ENCODE measurements around the gene RTRAF.

The RTRAF gene

DNA sequence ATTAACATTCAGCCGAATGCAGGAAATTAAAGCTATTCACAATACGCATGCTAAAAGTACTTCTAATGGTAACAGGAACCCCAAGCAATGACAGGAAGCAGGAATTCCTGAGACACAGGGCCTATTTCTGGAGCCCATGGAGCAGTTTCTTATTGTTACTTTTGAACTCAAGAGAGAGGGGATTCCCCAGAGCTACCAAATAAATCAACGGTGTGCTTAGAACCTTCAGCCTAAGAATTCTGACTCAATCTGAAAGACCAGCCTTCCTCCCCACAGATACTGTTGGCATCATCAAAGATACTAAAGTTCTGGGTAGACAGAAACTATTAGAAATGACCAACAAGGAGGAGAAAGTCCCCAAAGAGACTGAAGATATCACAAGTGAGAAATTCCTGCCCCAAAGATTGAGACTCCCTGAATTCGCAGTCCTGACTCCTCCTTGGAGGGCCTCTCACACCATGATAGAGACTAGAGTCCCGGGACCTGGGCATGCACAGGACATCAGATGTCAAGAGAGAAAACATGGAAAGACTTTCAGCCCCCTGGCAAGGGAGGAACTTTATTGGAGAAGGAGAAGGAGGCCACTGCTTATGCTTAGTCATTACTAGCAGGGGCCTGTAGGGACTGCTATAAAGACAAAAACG, 32.7 kb downstream of the RTRAF start:
- DNase-seq, result no peak

DNA sequence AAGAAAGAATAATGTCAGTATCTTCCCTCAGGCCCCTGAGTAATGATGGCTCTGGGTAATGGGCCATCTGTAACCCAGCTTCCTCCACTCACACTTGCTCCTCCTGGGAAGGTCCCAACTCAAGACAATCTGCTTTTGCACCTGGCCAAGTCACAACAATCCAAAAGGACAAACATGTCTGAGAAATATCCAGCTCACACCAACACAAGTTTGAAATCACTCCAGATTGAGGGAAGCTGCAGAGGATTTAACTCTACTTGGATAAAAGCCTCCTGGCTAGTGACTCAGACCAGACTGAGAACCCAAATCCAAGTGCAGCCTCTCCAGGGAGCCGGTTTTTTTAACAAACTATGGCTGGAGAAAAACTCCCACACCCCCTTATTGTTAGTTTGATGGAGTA, 34.2 kb downstream of the RTRAF start:
- no peak for DNase-seq

DNA sequence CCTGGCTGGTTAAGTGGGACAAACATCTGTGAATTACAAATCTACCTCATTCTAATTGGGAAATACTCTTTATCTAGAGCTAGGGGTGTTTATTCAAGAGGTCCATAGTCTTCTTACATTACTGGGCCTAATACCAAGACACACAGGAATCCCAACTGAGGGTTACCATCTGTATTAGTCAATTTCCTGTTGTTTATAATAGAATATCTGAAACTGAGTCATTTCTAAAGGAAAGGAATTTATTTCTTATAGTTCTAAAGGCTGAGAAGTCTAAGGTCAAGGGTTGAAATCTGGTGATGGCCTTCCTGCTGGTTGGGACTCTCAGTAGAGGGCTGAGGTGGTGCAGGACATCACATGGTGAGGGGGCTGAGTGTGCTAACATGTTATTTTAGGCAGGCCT, 36.0 kb downstream of the RTRAF start:
- no peak for DNase-seq

DNA sequence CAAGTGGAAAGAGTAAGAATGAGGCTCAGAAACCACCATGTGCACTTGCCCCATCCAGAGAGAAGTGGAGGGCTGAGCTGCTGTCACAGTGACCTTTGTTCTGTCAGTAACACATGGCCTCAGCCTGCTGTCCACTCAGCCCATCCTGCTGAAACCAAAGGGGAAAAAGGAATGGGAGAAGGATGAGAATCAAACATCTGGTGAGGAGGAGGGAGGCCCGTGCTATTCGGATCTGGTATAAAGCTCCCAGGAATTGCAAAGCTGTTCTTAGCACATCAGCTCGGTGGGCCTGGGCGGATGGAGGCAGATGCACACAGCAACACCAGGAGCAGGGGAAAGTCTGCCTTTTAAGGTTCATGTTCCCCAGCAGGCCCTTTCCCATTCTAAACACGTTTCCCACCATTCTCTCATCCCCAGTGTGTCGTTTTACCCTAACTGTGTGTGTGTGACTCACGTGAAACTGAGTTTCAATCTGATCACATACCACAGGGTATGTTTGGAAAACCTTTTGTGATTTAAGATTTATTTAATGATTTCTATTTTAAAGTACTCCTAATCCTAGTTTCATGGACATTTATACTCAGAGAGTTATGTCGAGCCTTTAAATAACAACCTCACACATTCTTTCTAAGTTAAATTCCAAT, 36.8 kb downstream of the RTRAF start:
- DNase-seq, result no peak

DNA sequence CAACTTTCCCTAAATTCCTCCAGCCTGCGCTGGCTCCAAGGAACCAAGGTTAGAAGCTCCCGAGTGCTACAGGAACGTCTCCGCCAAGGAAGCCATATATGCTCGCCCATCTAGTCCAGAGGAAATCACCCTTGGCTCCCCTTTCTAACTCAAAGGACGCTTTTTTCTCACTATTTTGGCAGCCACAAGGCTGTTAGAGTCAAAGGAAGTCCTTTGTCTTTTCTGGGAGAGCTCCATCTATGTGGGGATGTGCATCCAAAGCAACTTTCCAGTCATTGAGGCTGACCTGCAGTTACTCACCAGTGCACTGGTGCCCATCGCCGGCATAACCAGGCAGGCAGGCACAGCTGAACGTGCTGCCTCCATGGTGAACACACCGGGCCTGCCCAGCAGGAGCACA, 37.6 kb downstream of the RTRAF start:
- no peak for DNase-seq

DNA sequence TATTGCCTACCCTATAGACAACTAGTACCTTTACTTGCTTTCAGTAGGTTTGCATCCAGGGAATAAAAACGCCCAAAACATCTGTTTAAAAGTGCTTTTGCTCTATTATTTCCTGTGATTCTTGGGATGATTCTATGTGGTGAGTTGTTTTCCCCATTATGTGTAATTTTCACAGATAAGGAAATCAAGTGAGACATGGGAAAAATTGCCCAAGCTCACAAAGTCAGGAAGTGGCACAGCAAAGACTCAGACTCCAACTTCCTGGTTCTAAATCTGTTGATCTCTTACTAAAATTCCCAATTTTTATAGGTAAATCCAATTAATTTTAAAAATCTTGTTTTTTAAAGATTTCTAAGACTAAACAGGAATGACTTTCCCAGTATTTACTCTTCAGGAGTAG, 40.5 kb downstream of the RTRAF start:
- no peak for DNase-seq

DNA sequence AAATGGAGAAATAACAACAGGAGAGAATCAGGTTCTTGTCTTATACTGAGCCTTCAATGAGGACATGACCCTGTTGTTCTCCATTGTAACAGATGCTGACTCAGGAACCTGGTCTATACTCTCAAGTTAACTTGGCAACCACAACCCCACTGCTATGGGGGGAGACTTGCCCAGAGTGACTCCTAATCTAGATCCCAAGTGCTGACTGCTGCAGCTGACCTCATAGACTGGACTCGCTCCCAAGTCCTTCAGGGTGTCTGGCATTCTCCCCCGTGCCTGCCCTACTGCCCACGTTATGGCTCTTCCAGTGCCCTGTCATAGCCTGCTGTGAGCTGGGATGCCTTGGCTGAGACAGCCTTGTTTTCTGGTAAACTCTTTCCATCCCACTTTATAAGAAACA, 42.4 kb downstream of the RTRAF start:
- no peak for DNase-seq

DNA sequence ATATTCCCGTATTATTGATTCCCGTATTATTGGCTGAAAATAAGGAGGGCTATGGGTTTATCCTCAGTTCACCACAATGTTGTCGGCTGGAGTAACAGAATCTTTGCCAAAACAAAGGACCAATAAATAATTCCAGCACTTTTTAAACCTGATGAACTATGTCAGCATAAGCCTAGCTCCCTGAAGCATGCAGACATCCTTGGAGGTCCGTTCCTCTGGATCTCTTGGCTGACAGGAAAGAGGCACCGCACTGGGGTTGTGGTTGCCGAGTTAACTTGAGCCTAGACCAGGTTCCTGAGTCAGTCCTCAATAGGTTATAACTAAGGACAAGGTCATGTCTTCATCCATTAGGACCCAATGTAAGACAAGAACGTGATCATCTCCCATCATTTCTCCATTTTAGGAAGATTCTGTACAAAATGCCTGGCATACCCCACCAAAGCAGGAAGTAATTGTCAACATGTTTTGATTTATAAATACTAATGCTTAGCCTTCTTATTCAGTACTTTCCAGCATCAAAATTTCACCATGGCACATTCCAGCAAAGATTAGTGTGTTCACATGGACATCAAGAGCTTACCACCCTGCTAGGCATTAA, 43.0 kb downstream of the RTRAF start:
- no peak for DNase-seq

DNA sequence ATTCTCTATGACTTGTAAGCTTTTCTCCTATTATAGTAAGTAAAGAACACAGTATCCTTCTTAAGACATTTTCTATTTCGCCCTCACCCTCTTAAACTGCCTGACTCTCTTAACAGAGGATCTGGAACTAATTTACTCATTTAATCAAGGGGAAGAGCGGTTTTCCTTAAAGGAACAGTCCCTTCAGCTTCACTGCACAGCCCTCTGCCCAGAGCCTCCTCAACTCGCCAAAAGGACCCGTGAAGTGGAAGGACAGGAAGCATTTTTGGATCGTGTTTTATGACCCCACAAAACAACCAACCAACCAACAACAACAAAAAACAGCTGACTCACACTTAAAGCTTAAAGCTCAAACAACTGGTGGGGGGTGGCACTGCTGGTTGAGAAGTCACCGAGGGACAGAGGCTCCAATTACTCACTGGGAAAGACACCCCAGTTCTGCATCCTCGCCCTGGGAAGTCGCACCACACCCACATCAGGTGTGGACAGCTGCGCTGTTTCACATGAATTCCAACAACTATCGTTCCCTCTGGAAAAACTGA, 43.8 kb downstream of the RTRAF start:
- DNase-seq, result no peak

DNA sequence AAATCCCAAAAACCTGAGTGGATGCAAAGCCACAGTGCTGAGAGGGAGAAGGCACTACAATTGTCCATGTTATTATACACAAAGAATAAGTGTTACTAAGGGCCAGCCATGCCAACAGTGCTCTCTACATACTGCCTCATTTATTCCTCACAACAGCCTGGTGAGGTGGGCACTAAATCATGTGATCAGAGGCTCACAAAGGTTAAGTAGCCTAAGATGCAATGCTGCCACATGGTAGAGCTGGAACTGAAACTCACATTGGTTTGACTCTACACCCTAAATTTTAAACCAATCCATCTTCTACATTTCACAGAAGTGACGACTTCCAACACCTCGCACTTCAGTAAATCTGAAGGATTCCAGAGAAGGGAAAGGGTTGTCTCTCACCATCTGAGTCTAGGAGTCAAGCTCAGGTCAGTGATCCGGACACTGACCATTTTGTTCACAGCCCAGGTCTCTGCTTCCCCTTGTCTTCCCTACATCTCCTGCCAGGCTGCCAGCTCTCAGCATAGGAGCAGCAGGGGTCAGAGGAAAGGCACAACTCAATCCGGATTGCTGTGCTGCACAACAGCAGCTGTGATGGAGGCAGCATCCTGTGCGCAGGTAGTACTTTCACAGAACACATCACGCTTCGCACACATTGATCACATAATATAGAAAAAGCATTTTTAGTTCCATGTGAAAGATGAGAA, 49.9 kb downstream of the RTRAF start:
- no peak for DNase-seq

DNA sequence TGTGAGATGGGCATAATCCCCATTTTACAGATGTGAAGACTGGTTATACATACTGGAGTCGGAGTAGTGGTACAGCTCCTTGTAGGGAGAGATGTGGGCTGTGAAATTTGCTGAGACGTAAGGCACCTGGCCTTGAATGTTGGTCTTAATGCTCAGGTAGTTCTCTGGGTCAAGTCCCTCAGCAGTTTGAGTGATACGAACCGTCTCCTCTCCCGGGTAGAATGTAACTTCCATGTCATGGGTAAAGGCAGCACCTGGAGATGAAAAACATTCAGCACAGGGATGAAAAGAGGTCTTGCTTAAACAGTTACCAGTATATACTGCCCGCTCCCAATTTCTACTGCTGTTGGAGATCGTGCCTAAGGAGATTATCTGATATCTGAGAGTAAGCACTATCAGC, 51.3 kb downstream of the RTRAF start:
- no peak for DNase-seq

DNA sequence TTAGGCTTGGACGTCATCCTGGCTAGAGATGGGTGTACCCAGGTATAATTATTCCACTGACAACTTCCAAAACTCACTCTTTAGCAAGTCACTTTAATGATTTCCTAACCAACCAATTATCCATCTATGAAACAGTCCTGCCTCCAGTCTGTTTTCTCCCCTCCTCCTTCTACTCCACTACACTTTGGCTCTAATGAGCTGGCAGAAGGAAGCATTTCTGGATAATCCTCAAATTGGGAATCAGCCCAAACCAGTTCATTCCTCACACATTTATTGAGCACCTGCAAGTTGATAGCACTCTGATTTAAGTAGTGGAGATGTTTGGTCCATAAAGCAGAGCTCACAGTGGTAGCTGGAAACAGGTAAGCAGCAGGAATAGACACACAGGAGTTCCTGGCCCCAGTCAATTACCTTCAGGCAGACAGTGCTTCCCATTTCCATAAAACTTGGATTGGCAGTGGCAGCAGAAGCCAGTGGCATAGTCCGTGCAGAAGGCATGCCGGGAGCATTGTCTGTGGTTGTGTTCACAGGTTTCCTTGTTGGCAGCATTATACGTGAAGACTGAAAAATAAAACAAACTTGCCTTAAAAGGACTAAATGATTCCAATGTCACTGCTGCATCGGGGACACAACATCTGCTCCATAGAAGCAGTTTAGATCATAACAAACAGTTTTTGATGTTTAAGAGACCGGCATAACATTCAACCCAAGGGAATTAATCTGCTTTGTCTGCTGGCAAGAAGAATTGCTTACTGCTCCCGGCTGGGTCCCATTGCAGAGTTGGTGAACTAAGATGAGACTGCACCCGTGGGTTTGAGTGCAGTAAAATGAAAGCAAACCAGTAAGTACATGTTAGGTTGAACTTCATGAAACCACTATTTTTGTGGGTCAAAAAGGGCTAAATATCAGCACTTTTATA, 53.3 kb downstream of the RTRAF start:
- DNase-seq, result no peak

DNA sequence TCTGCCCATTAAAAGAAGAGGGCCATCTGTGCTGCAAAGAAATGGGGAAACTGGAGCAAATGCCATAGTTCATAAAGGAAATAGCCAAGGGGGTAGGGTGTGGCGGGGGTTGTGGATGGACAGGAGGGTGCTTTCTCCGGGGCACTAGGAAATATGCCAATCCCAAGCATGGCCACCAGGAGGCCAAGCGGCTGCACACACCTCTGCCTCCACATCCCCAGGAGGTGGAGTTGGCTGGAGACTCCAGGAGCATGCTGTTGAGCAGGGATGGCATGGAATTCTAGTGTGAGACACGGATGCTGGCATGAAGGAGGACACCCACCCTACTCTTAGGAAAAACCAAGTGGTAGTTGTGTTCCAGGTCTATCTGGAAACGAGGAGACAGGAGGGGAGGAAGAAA, 54.3 kb downstream of the RTRAF start:
- no peak for DNase-seq

DNA sequence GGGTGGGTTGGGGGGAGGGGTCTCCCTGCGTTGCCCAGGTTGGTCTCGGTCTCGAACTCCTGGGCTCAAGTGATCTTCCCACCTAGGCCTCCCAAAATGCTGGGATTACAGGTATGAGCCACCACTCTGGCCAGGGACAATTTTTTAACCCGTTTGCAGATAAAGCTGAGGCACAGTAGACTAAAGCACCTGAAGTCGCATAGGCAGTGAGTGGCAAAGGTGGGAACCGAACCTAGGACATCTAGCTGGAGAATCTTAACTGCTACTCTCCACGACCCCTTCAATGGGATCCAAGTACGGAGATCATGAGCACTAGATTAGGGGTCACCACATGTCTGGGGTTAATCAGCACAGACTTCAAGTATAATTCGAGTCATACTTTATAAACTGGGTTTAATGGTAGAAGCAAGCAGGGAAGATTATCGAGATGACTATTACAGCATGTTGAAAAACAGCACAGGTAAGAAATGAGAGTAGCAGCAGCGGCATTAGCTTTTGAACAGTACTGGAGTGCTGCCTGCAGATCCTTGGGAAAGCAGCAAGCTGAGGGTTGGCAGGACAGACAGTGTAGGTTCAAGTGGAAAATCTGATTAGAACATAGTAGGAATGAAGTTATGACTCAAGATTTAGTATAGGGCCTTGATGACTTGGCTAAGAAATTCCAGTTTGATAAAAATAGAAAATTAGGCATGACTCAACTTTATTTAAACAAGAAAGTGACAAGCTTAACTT, 55.6 kb downstream of the RTRAF start:
- no peak for DNase-seq

DNA sequence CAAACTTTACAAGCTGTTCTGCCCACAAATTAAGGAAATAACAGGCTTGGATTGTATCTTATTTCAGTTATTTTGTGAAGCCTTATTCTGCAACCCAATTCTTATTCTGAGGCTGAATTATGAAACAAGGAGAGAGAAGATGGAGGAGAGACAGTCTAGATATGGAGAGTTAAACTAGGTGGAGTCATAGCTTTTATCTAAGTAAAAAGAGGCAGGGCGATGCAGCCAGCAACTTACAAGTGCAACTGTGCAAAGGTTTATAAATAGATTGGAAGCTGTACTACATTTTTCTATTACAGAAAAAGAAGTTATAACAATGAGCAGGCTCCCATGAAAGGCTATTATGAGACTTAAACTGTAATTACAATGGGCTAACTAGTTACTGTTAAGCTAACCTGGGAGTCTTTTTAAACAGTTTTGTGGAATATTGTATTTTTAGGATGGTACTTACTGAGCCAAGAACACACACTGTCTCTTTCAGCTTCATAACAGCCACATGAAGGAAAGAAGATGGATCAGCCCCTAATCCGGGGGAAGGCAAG, 57.1 kb downstream of the RTRAF start:
- DNase-seq, result no peak

DNA sequence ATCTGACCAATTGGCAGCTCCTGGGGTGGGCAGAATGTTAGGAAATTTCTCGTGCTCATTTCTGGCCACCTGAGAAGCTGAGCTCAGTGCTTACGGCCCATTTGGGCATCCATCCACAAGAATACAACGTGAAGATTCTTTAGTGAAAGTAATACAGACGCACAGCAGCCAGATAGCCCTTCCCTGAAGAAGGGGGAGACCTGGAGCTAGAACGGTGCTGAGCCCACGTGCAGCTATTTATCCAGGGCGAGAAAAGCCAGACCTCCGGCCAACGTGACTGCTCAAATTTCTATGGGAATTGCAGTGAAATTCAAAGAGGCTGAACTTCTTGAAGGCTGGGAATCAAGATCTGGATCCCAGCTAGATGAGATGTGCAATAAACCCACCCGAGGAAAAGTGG, 58.8 kb downstream of the RTRAF start:
- no peak for DNase-seq

DNA sequence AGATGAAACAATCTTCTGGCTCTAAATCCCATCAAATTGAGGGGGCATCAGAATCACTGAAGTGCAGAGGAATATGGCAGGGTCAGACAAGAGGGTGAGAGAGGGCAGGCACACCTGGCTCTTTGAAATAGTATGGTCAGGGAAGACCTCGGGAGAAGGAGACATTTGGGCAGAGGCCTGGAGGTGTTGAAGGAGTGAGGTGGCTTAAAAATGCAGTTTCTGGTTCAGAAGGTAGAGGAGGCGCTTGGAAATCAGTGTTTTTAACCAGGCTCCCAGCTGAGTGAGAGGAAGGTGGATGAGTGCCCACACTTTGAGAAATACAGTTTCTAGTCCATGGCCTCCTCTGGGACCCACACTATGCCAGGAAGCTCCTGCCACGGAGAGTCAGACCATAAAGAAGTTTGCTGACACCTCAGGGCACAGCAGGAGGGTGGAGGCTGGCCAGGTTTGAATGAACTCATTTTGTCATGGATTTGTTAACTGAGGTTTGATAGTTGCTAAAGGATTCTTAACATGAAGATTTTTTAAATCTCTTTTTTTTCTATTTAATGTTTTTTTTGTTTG, 59.4 kb downstream of the RTRAF start:
- DNase-seq, result no peak

DNA sequence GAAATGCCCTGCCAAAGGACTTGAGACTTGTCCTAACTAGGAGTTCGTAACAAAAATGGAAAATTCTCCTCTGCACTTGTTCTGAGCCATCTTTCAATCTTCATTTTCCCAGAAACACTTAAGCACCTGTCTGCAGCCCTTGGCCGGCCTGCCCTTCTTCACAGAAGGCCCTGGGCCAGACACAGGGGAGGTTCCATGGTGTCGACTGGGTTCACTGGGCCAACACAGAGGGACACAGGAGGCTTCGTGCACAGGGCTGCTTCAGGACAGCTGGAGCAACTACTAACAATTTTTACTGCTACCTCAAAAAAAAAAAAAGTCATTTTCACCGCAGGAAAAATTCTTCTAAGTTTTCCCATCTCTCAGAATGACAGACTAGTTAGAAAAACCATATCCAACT, 59.9 kb downstream of the RTRAF start:
- DNase-seq, result no peak

DNA sequence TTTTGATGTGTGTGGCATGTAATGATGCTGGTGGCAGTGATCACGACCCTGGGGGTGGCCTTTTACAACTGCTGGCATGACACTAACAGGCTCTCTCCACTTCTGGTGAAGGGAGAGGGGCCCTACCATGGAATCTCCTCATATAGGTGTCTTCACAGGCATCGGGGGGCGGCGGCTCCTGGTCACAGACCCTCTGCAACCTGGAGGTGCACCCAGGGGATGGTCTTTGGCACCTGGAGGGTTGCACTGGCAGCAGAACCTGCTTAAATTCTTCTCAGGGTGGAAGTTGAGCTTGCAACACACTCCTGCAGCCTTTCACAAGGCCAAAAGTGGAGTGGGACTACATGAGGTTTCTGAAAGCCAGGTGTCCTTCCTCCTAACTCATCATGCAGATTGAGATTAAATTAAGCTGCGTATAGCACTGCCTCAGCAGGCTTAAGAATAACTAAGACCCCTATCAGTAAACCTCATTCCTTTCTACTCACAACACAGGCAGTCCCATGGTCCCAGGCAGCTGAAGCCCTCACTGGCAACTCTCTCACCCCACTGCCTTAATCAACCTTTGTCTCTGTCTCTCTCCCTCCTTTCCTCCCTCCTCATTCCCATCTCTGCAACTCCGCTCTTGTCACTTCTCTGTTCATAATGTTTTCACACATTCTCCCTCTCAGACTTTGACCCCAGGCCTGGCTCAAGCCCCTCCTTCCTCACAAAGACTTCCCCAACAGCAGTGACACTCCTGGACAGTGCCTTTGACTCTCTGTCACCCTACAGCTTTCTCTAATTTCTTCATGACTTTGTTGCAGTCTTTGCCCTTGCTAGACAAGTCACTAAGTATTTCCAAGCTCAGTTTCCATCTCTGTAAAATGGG, 60.6 kb downstream of the RTRAF start:
- no peak for DNase-seq

DNA sequence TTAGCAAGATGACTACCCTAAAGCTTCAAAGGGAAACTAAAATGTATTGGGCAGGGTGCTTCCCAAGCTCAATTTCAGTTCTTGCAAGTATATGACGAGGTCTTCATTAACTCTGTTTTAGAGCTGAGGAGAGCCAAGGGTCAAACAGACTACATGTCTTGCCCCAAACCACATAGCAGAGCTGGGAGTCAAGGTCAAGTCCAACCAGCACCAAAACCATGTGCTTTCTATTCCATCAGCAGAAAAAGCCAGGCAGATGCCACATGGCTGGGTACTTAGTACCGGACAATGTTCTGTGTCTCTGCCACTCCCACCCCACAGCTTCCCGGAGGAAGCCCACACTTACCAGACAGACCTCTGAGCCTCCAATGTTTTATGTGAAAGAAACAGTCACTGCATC, 61.9 kb downstream of the RTRAF start:
- DNase-seq, result no peak

Measured in activated naive CD4-positive, alpha-beta T cell (primary cell).